GM12878 (cell line): ENCODE data around the gene MYLK4. TPM values are rescaled to one million over a fixed set of nuclear protein-coding genes. Genes with fewer than 3 reads are reported as not detected.

Experiments
- ATAC-seq: fragments of 200-7000 bp; cut with Tn5 transposase; 3 replicates; pipeline ENCODE4 v1.9.1; 2020; ENCODE audit warnings: mild to moderate bottlenecking, moderate library complexity
- BruUV-seq: library from RNA; stranded (reverse); fragments of 400-500 nt; replicated peaks from 2 replicates; lab custom pipeline; 2021; lab: Mats Ljungman, UMichigan
- CTCF ChIA-PET: fragments of 300-600 bp; sonication (Branson Sonifier 250); formaldehyde crosslinking; extraction: SDS; loops from one replicate; lab custom pipeline; 2021; ENCODE audit warnings: inconsistent platforms; lab: Yijun Ruan, JAX
- POLR2A ChIA-PET: fragments of 350-600 bp; formaldehyde crosslinking; extraction: SDS; loops from one replicate; lab custom pipeline; 2021; ENCODE audit warnings: inconsistent platforms; lab: Charles Lee
- RAD21 ChIA-PET: fragments of 300-600 bp; sonication (Branson Sonifier 250); formaldehyde crosslinking; loops from one replicate; lab custom pipeline; 2023; ENCODE audit warnings: antibody characterized with exemption; ENCODE audit not compliant: unreplicated experiment; lab: Charles Lee
- SMC1A ChIA-PET: fragments of 300-600 bp; sonication (Branson Sonifier 250); formaldehyde crosslinking; loops from one replicate; lab custom pipeline; 2023; ENCODE audit not compliant: unreplicated experiment, uncharacterized antibody; lab: Charles Lee
- DNase-seq: peaks from one replicate; pipeline ENCODE4 v3.0.0-alpha.2; 2011; ENCODE audit warnings: low read depth, low spot score
- FAIRE-seq: peaks from 3 replicates; lab custom pipeline; 2011; peaks lifted over from hg19 to GRCh38; lab: Jason Lieb, UNC
- H2AFZ ChIP-seq: 2 replicates; pipeline ENCODE4 v1.6.0; 2011; ENCODE audit warnings: low read depth, low read length, control low read depth; ENCODE audit not compliant: control insufficient read depth
- H3K27ac ChIP-seq: 2 replicates; pipeline ENCODE4 v1.5.1; 2011; ENCODE audit warnings: control low read depth; ENCODE audit not compliant: control insufficient read depth, insufficient read depth
- H3K27me3 ChIP-seq, 2 experiments: replicated peaks in 1 of 2; 2 replicates each; pipeline versions ENCODE4 v1.6.0 to v1.6.1; 2011; ENCODE audit warnings: low read length in 1 of 2; ENCODE audit not compliant: control insufficient read depth in 2 of 2, insufficient read depth in 2 of 2
- H3K36me3 ChIP-seq, 2 experiments: 2 replicates each; pipeline ENCODE4 v1.5.1; 2011; ENCODE audit warnings: low read length in 1 of 2; ENCODE audit not compliant: control insufficient read depth in 2 of 2, insufficient read depth in 2 of 2
- H3K4me1 ChIP-seq: 2 replicates; pipeline ENCODE4 v1.6.1; 2011; ENCODE audit warnings: mild to moderate bottlenecking, low read length, moderate library complexity, mixed read lengths; ENCODE audit not compliant: control insufficient read depth, insufficient read depth
- H3K4me2 ChIP-seq: 2 replicates; pipeline ENCODE4 v1.6.0; 2011; ENCODE audit warnings: control low read depth; ENCODE audit not compliant: control insufficient read depth, insufficient read depth
- H3K4me3 ChIP-seq: fragments of 200-600 bp; sonication (generic); 2 replicates; pipeline ENCODE4 v1.5.1; 2016
- H3K79me2 ChIP-seq: 2 replicates; pipeline ENCODE4 v1.6.0; 2011; ENCODE audit warnings: low read length; ENCODE audit not compliant: control insufficient read depth, insufficient read depth
- H3K9ac ChIP-seq: 2 replicates; pipeline ENCODE4 v1.8.0; 2011; ENCODE audit warnings: low read length, control low read depth, mixed read lengths; ENCODE audit not compliant: control insufficient read depth, insufficient read depth
- H3K9me3 ChIP-seq: replicated peaks from 3 replicates; pipeline ENCODE4 v1.5.1; 2011; ENCODE audit warnings: mild to moderate bottlenecking, low read length; ENCODE audit not compliant: control insufficient read depth, insufficient read depth
- H4K20me1 ChIP-seq: 2 replicates; pipeline ENCODE4 v1.6.0; 2011; ENCODE audit not compliant: control insufficient read depth, insufficient read depth
- CBX5 ChIP-seq: sonication (generic); IDR thresholded peaks from 2 replicates; pipeline ENCODE4 v1.6.1; 2016; ENCODE audit warnings: low read depth, moderate library complexity, mild to moderate bottlenecking, inconsistent platforms
- E2F8 ChIP-seq: fragments of 450-650 bp; IDR thresholded peaks from 2 replicates; pipeline ENCODE4 v1.6.1; 2018; ENCODE audit warnings: mild to moderate bottlenecking, low read depth, moderate library complexity; ENCODE audit not compliant: partially characterized antibody
- EZH2 ChIP-seq: IDR thresholded peaks from 2 replicates; pipeline ENCODE4 v1.6.1; 2012; ENCODE audit warnings: low read depth, mild to moderate bottlenecking, control low read depth, inconsistent platforms, low read length, borderline replicate concordance; ENCODE audit not compliant: control insufficient read depth
- KLF5 ChIP-seq: fragments of 450-650 bp; IDR thresholded peaks from 2 replicates; pipeline ENCODE4 v1.6.1; 2014; ENCODE audit warnings: mild to moderate bottlenecking; ENCODE audit not compliant: partially characterized antibody
- MYC ChIP-seq: IDR thresholded peaks from 2 replicates; pipeline ENCODE4 v1.6.1; 2011; ENCODE audit warnings: mild to moderate bottlenecking, low read length, moderate library complexity, inconsistent platforms; ENCODE audit not compliant: insufficient read depth, insufficient replicate concordance, insufficient read length, severe bottlenecking
- NFIC ChIP-seq: IDR thresholded peaks from 2 replicates; pipeline ENCODE4 v1.6.1; 2012; ENCODE audit warnings: low read depth, mild to moderate bottlenecking, inconsistent platforms, low read length, moderate library complexity
- PML ChIP-seq: IDR thresholded peaks from 2 replicates; pipeline ENCODE4 v1.6.1; 2012; ENCODE audit warnings: low read length, inconsistent platforms
- RAD21 ChIP-seq: IDR thresholded peaks from 2 replicates; pipeline ENCODE4 v1.6.1; 2011; ENCODE audit warnings: mild to moderate bottlenecking, low read depth, low read length, moderate library complexity; ENCODE audit not compliant: insufficient read depth
- RBBP5 ChIP-seq: fragments of 200-600 bp; sonication (generic); conservative IDR thresholded peaks from 2 replicates; pipeline ENCODE4 v1.6.1; 2016
- RUNX3 ChIP-seq: IDR thresholded peaks from 2 replicates; pipeline ENCODE4 v1.6.1; 2012; ENCODE audit warnings: low read length, inconsistent platforms
- SIX5 ChIP-seq: IDR thresholded peaks from 2 replicates; pipeline ENCODE4 v1.6.1; 2011; ENCODE audit warnings: mild to moderate bottlenecking, low read depth, low read length, moderate library complexity; ENCODE audit not compliant: severe bottlenecking
- SMARCA5 ChIP-seq: fragments of 450-650 bp; IDR thresholded peaks from 2 replicates; pipeline ENCODE4 v1.6.1; 2017; ENCODE audit warnings: mild to moderate bottlenecking
- TAF1 ChIP-seq: IDR thresholded peaks from 2 replicates; pipeline ENCODE4 v1.6.1; 2011; ENCODE audit warnings: mild to moderate bottlenecking, low read depth, low read length, borderline replicate concordance
- TARDBP ChIP-seq: IDR thresholded peaks from 2 replicates; pipeline ENCODE4 v1.6.1; 2016; ENCODE audit warnings: borderline replicate concordance
- ZNF384 ChIP-seq: IDR thresholded peaks from 2 replicates; pipeline ENCODE4 v1.6.1; 2012; ENCODE audit warnings: low read depth, mild to moderate bottlenecking, low read length, improper control_type of control experiment, borderline replicate concordance
- WGBS: methylation state at CpG from one replicate; pipeline ENCODE4 v1.1.6; 2016; ENCODE audit warnings: low lambda C conversion rate; ENCODE audit not compliant: insufficient replicate concordance, insufficient coverage; ENCODE audit errors: missing lambda C conversion rate; 5-methylcytosine and 5-hydroxymethylcytosine counted together
- in situ Hi-C: fragments of 300-500 bp; cut with MboI; formaldehyde crosslinking; loops from 9 replicates; pipeline ENCODE4 v1.14.3; 2018; ENCODE audit warnings: mixed read lengths
- intact Hi-C: fragments of 100-400 bp; cut with micrococcal nuclease; formaldehyde crosslinking; loops from one replicate; pipeline ENCODE4 v1.14.2; 2022; ENCODE audit not compliant: unreplicated experiment
- polyA plus RNA-seq, 11 experiments: library from polyadenylated mRNA; depleted of rRNA in 4 of 11; unstranded in 6 of 11; stranded (reverse) in 5 of 11; fragments of >200 nt; fragmentation: Nextera tagmentation in 4 of 11; fragmentation: Illumina TruSeq in 1 of 11; extraction: Ambion mirVana in 4 of 11; extraction: Trizol in 1 of 11; gene quantifications; 1 replicate in 1 of 11; 2 replicates in 10 of 11; pipeline versions ENCODE4 v1.2.1 to v1.2.3, GENCODE V29; 2011 to 2016; ENCODE audit warnings: inconsistent platforms in 2 of 11, missing spikeins in 2 of 11, low read depth in 1 of 11
- total RNA-seq, 4 experiments: library from RNA; depleted of rRNA in 3 of 4; stranded (reverse); fragments of >200 nt in 3 of 4; fragmentation: Illumina TruSeq in 1 of 4; extraction: Trizol in 1 of 4; gene quantifications; 2 replicates each; pipeline versions ENCODE4 v1.2.1 to v1.2.3, GENCODE V29; 2013 to 2021

The MYLK4 gene
- total and polyA plus RNA-seq, 10 of the 15 experiments (the other 5 are each of a cell fraction or from before 2014, with no cell fraction given): under 0.01 to 0.09 (median 0.05) TPM; not detected in 1

- no TSS peak for BruUV-seq
- SMC1A ChIA-PET: no interaction called here
- DNase-seq (no peak), ATAC-seq (no peak)
- H4K20me1 ChIP-seq: no peaks in the 10 kb centered on the region
- H3K27me3 ChIP-seq: peaks cover 0 to 2% of the 10 kb centered on the region in 2 experiments; a peak in 2 of 4 replicates
- peaks cover 10% of the 10 kb centered on the region for H3K4me1 ChIP-seq
- 98% methylated on average over 3 of the region's 3 CpGs for WGBS
- no peaks in the 10 kb centered on the region for H3K36me3 ChIP-seq
- H3K9ac ChIP-seq: no peak overlapping the region
- H3K27ac ChIP-seq: no peak overlapping the region
- CTCF ChIA-PET: no interaction called here
- TF ChIP-seq SIX5 (no peak), RUNX3 (no peak)
- TF ChIP-seq, all 136 proteins: peak for 0
- POLR2A ChIA-PET: no interaction called here
- Histone ChIP-seq H3K4me3 (no peak overlapping the region), H3K9me3 (no peaks in the 10 kb centered on the region; the same call in 2 of the 3 replicates), H3K79me2 (no peaks in the 10 kb centered on the region), H3K4me2 (no peak overlapping the region), H2AFZ (no peak overlapping the region)
- RAD21 ChIA-PET: no interaction called here
- no peak for FAIRE-seq
- in situ Hi-C loops (no loop called here), intact Hi-C loops (no loop called here)
Observed at GRCh38 chr6:2655844-2656433, 94.8 kb downstream of the MYLK4 start.

DNA sequence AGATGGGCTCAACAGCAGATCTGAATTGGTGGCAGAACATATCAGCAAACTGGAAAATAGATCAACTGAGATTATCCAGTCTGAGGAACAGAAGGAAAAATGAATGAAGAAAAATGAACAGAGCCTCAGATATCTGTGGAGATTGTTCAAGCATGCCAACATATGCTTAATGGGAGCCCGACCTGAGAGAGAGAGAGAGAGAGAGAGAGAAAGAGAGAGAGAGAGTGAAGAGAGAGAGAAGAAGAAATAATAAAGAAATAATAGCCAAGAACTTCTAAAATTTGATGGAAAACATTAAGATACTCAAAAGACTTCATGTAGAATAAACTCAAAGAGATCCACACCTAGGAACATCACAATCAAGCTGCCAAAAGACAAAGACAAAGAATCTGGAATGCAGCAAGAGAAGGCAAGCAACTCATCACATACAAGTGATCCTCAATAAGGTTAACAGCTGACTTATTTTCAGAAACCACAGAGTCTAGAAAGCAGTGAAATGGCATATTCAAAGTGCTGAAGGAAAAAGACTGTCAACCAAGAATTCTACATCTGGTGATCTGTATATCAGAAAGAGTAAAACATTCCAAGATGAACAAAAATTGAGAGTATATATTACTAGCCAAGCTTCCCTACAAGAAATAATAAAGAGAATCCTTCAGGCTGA, 97.2 kb downstream of the MYLK4 start:
- in situ Hi-C loops (no loop called here), intact Hi-C loops (no loop called here)
- ChIA-PET POLR2A (no interaction called here), RAD21 (no interaction called here), SMC1A (no interaction called here), CTCF (no interaction called here)
- TF ChIP-seq TAF1 (no peak), ZNF384 (no peak), E2F8 (no peak), SMARCA5 (no peak), RAD21 (no peak), CBX5 (no peak), EZH2 (no peak), NFIC (no peak), KLF5 (no peak), RBBP5 (no peak), TARDBP (no peak), MYC (no peak), PML (no peak)
- FAIRE-seq (no peak), ATAC-seq (no peak), DNase-seq (no peak)
- no TSS peak for BruUV-seq
- H3K9ac ChIP-seq: no peak overlapping the region
- no peak overlapping the region for H3K4me3 ChIP-seq
- peaks cover 0 to 2% of the 10 kb centered on the region in 2 experiments; a peak in 2 of 4 replicates for H3K27me3 ChIP-seq
- 0% methylated on average over 1 of the region's 1 CpG for WGBS
- H4K20me1 ChIP-seq: no peaks in the 10 kb centered on the region
- peaks cover 2% of the 10 kb centered on the region for H3K4me1 ChIP-seq
- no peaks in the 10 kb centered on the region for H3K79me2 ChIP-seq
- no peak overlapping the region for H2AFZ ChIP-seq
- no peak overlapping the region for H3K27ac ChIP-seq
- no peaks in the 10 kb centered on the region for H3K9me3 ChIP-seq
- H3K4me2 ChIP-seq: no peak overlapping the region
- H3K36me3 ChIP-seq: no peaks in the 10 kb centered on the region
